Gastrocnemius medialis (tissue), 4 donors: ENCODE results near the gene RUNX3. TPM values are rescaled to one million over a fixed set of nuclear protein-coding genes. Genes with fewer than 3 reads are reported as not detected.

Source experiments
- ATAC-seq, 2 donors: fragments of 150-250 bp; one replicate each; pipeline ENCODE4 v1.9.1; 2016
- DNase-seq, 2 donors: peaks; one replicate each; pipeline ENCODE4 v3.0.0-alpha.2; 2019
- H3K27ac ChIP-seq, 4 donors: fragments of 200-600 bp; sonication (generic); 1 replicate in 1 of 4; 2 replicates in 3 of 4; pipeline ENCODE4 v1.5.1; 2016 to 2018; ENCODE audit warnings: mild to moderate bottlenecking in 2 of 4, moderate library complexity in 1 of 4
- H3K27me3 ChIP-seq, 3 donors: fragments of 200-600 bp; sonication (generic) in 2 of 3; 1 replicate in 1 of 3; 2 replicates in 2 of 3; pipeline versions ENCODE4 v1.5.1 to v1.6.0; 2016 to 2019; ENCODE audit warnings: mild to moderate bottlenecking in 1 of 3, moderate library complexity in 1 of 3
- H3K36me3 ChIP-seq, 2 donors: fragments of 200-600 bp; sonication (generic) in 1 of 2; one replicate each; pipeline ENCODE4 v1.5.1; 2017 to 2018
- H3K4me1 ChIP-seq, 2 donors: fragments of 200-600 bp; sonication (generic) in 1 of 2; one replicate each; pipeline ENCODE4 v1.5.1; 2016 to 2017; ENCODE audit warnings: mild to moderate bottlenecking in 2 of 2
- H3K4me3 ChIP-seq, 4 donors: fragments of 200-600 bp; sonication (generic) in 3 of 4; 1 replicate in 1 of 4; 2 replicates in 3 of 4; pipeline ENCODE4 v1.5.1; 2016 to 2019; ENCODE audit warnings: mild to moderate bottlenecking in 2 of 4
- H3K9me3 ChIP-seq, 3 donors: fragments of 200-600 bp; sonication (generic) in 2 of 3; 1 replicate in 1 of 3; 2 replicates in 2 of 3; pipeline ENCODE4 v1.5.1; 2016 to 2019
- POLR2A ChIP-seq, 2 donors: fragments of 450-650 bp; IDR thresholded peaks; one replicate each; pipeline ENCODE4 v1.6.1; 2017; ENCODE audit warnings: antibody characterized with exemption in 2 of 2, mild to moderate bottlenecking in 2 of 2, moderate library complexity in 2 of 2
- in situ Hi-C, 4 donors: fragments of 200-750 bp; cut with MboI; loops; one replicate each; pipeline versions ENCODE4 v1.15.0 to v1.8.0; 2017; ENCODE audit warnings: low sequenced_read_pairs in 4 of 4
- intact Hi-C: fragments of 100-400 bp; cut with DNase I; formaldehyde crosslinking; loops from one replicate; pipeline ENCODE4 v1.15.1; 2023; ENCODE audit warnings: low total_unique reads
- total RNA-seq, 4 donors: library from RNA; depleted of rRNA; stranded (reverse); fragments of >200 nt; gene quantifications; one replicate each; pipeline versions ENCODE4 v1.1.0 to v1.2.3, GENCODE V29; 2016
- TF ChIP-seq, protein P1 (sequence below), 5 experiments: fragments of 450-650 bp in 3 of 5; fragments of 200-600 bp in 2 of 5; sonication (generic) in 2 of 5; IDR thresholded peaks in 4 of 5; conservative IDR thresholded peaks in 1 of 5; 1 replicate in 4 of 5; 2 replicates in 1 of 5; pipeline ENCODE4 v1.5.1; 2016 to 2019; ENCODE audit warnings: antibody characterized with exemption in 5 of 5, mild to moderate bottlenecking in 3 of 5, moderate library complexity in 3 of 5

The RUNX3 gene
- total RNA-seq, 4 donors from 2014 or later = 0.13 to 1.9 (median 0.74) TPM

DNA sequence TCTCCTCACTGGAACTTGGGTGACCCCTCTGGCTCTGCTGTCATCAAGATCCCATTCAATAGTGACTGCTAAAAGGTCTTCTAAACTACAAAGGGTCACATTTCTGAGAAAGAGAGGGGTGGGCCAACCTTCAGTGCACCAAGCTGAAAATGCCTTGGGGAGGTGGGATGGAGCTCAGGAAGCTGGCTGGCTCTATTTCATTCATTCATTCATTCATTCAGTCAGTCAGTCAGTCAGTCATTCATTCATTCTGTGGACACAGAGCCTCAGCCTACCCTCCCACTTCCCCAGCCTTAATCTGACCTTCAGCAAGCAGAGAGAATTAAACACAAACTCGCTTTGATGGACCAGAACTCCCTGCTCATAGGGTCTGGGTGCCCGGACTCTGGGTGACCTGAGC lies 11.7 kb downstream of the RUNX3 start:
- no peak for DNase-seq
- in situ Hi-C loops = no loop called here
- TF ChIP-seq, protein P1, sequence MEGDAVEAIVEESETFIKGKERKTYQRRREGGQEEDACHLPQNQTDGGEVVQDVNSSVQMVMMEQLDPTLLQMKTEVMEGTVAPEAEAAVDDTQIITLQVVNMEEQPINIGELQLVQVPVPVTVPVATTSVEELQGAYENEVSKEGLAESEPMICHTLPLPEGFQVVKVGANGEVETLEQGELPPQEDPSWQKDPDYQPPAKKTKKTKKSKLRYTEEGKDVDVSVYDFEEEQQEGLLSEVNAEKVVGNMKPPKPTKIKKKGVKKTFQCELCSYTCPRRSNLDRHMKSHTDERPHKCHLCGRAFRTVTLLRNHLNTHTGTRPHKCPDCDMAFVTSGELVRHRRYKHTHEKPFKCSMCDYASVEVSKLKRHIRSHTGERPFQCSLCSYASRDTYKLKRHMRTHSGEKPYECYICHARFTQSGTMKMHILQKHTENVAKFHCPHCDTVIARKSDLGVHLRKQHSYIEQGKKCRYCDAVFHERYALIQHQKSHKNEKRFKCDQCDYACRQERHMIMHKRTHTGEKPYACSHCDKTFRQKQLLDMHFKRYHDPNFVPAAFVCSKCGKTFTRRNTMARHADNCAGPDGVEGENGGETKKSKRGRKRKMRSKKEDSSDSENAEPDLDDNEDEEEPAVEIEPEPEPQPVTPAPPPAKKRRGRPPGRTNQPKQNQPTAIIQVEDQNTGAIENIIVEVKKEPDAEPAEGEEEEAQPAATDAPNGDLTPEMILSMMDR (IDR thresholded peaks at IDR 0.05 in 4 of 5, conservative IDR thresholded peaks at IDR 0.05 in 1 of 5) = no peak
- no peak for TF ChIP-seq POLR2A (IDR thresholded peaks at IDR 0.05)

GRCh38 chr1:24917327-24918074 lies 12.6 kb downstream of the RUNX3 start:
- Histone ChIP-seq H3K27me3 (no peaks in the 10 kb centered on the region), H3K4me1 (peaks cover 7% of the 10 kb centered on the region in 2 donors), H3K9me3 (no peaks in the 10 kb centered on the region), H3K36me3 (no peaks in the 10 kb centered on the region), H3K27ac (no peak overlapping the region), H3K4me3 (no peak overlapping the region)
- in situ Hi-C loops (no loop called here), intact Hi-C loops (no loop called here)
- no peak for DNase-seq
- TF ChIP-seq POLR2A (IDR thresholded peaks at IDR 0.05) = no peak
- TF ChIP-seq, protein P1 (IDR thresholded peaks at IDR 0.05 in 4 of 5, conservative IDR thresholded peaks at IDR 0.05 in 1 of 5) = no peak
- no peak for ATAC-seq

More for the DNA sequence above, 11.7 kb downstream of the RUNX3 start:
- H3K27ac ChIP-seq = no peak overlapping the region
- no peak overlapping the region for H3K4me3 ChIP-seq
- intact Hi-C loops = no loop called here
- H3K27me3 ChIP-seq = no peaks in the 10 kb centered on the region
- ATAC-seq = no peak
- no peaks in the 10 kb centered on the region for H3K36me3 ChIP-seq
- H3K4me1 ChIP-seq = peaks cover 7% of the 10 kb centered on the region in 2 donors
- H3K9me3 ChIP-seq = no peaks in the 10 kb centered on the region

GRCh38 chr1:24915816-24916602 lies 14.1 kb downstream of the RUNX3 start:
- TF ChIP-seq, protein P1 (IDR thresholded peaks at IDR 0.05 in 4 of 5, conservative IDR thresholded peaks at IDR 0.05 in 1 of 5) = no peak
- no peak for TF ChIP-seq POLR2A (IDR thresholded peaks at IDR 0.05)
- intact Hi-C loops (no loop called here), in situ Hi-C loops (no loop called here)
- H3K4me1 ChIP-seq = peaks cover 13 to 15% of the 10 kb centered on the region in 2 donors
- no peaks in the 10 kb centered on the region for H3K9me3 ChIP-seq
- no peak for DNase-seq
- H3K27me3 ChIP-seq = no peaks in the 10 kb centered on the region
- no peak overlapping the region for H3K4me3 ChIP-seq
- ATAC-seq = no peak
- no peaks in the 10 kb centered on the region for H3K36me3 ChIP-seq
- H3K27ac ChIP-seq = no peak overlapping the region

GRCh38 chr1:24914226-24915069 lies 15.6 kb downstream of the RUNX3 start:
- no peaks in the 10 kb centered on the region for H3K27me3 ChIP-seq
- H3K36me3 ChIP-seq = no peaks in the 10 kb centered on the region
- ATAC-seq = no peak
- H3K4me1 ChIP-seq = peaks cover 6 to 8% of the 10 kb centered on the region in 2 donors
- H3K27ac ChIP-seq = no peak overlapping the region
- no peak overlapping the region for H3K4me3 ChIP-seq
- TF ChIP-seq POLR2A (IDR thresholded peaks at IDR 0.05) = no peak
- TF ChIP-seq, protein P1 (IDR thresholded peaks at IDR 0.05 in 4 of 5, conservative IDR thresholded peaks at IDR 0.05 in 1 of 5) = no peak
- DNase-seq = no peak
- in situ Hi-C loops = no loop called here
- no peaks in the 10 kb centered on the region for H3K9me3 ChIP-seq
- intact Hi-C loops = no loop called here
